Vagina (tissue), 2 donors: ENCODE results near the gene ENOX2.

Experiments used
- CTCF ChIP-seq, 3 experiments: fragments of 450-650 bp in 2 of 3; fragments of 200-600 bp in 1 of 3; sonication (generic) in 1 of 3; IDR thresholded peaks; one replicate each; pipeline ENCODE4 v1.5.1; 2017 to 2019; ENCODE audit warnings: antibody characterized with exemption in 3 of 3, mild to moderate bottlenecking in 2 of 3, moderate library complexity in 2 of 3
- POLR2A ChIP-seq, 2 donors: fragments of 450-650 bp; IDR thresholded peaks; one replicate each; pipeline ENCODE4 v1.6.1; 2017; ENCODE audit warnings: antibody characterized with exemption in 2 of 2, mild to moderate bottlenecking in 2 of 2, moderate library complexity in 2 of 2
- POLR2AphosphoS5 ChIP-seq, 2 donors: sonication (generic); formaldehyde crosslinking; IDR thresholded peaks; one replicate each; pipeline ENCODE4 v1.9.0; 2017; ENCODE audit warnings: antibody characterized with exemption in 2 of 2, mild to moderate bottlenecking in 2 of 2, low read depth in 1 of 2; ENCODE audit not compliant: insufficient read depth in 1 of 2

- no peak for TF ChIP-seq CTCF (IDR thresholded peaks at IDR 0.05)
- TF ChIP-seq POLR2A (IDR thresholded peaks at IDR 0.05) = no peak
- no peak for TF ChIP-seq POLR2AphosphoS5 (IDR thresholded peaks at IDR 0.05; ENCODE audit: insufficient read depth in 1 of 2, low read depth in 1 of 2)
Observed at GRCh38 chrX:130754353-130754752, 148.7 kb downstream of the ENOX2 start.
